UCSD-AML1 (cell line): ENCODE measurements around the gene RAB13.
"Not testable (repeated sequence)": the region's sequence is repeated elsewhere in the genome, so short reads cannot be mapped to it uniquely, and the experiment has no call there.

Experiments
- DNase-seq: peaks from one replicate; lab custom pipeline; 2025; ENCODE audit not compliant: unreplicated experiment; lab: John Stamatoyannopoulos, UW

The RAB13 gene

DNA sequence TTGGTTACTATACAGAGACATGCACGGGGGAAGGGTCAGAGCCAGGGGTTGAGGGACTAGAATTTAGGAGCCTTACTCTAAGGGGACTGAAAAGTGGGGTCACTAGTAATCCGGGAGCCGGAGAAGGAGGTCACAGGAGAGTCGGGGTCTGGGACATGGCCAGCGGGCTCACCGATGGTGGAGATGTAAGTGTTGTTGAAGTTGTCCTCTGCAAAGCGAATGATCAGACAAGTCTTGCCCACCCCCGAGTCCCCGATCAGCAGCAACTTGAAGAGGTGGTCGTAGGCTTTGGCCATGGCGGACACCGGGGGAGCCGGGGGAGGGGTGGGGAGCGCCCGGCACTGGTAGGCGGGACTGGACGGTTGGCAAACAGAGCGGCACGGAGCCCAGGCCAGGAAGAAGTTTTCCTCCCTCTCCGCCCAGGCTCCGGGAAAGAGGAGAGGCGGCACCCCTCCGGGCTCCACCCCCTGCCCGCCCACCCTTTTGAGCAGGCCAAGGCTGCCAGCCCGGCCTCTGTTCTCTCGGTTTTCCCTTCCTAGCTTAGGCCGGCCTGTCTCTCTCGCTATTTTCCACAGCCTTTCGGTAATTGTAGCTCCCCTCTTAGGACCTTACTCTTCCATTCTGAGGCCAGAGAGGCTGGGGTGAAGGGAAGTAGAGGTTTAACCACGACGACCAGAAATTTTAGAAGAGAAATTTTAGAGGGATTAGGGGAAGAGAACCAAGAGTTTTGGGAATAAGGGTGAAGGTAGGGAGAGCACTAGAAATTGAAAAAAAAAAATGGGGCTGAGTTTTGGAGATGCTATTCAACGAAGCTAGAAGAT, at the start of gene RAB13:
TSS of gene RAB13 (minus strand) at position 399 of the 821 bp plus-strand sequence. CDS start at position 296, 103 bp downstream.
- peak; percentile 79 for DNase-seq

GRCh38 chr1:154033697-154034096, 47.6 kb upstream of the RAB13 start:
- DNase-seq, result not testable (repeated sequence)

- DNase-seq, result no peak
Observed at GRCh38 chr1:154019940-154020339, 33.8 kb upstream of the RAB13 start.

- no peak for DNase-seq
Observed at GRCh38 chr1:154019269-154019668, 33.1 kb upstream of the RAB13 start.

GRCh38 chr1:154014154-154014907, 28.2 kb upstream of the RAB13 start:
- no peak for DNase-seq

DNA sequence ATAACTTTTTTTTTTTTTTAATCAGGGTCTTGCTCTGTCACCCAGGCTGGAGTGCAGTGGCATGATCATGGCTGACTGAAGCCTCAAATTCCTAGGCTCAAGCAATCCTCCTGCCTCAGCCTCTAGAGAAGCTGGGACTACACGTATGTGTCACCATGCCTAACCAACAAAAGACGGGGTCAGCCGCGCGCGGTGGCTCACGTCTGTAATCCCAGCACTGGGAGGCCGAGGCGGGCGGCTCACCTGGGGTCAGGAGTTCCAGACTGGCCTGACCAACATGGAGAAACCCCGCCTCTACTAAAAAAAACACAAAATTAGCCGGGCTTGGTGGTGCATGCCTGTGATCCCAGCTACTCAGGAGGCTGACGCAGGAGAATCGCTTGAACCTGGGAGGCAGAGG, 26.4 kb upstream of the RAB13 start:
- not testable (repeated sequence) for DNase-seq

DNA sequence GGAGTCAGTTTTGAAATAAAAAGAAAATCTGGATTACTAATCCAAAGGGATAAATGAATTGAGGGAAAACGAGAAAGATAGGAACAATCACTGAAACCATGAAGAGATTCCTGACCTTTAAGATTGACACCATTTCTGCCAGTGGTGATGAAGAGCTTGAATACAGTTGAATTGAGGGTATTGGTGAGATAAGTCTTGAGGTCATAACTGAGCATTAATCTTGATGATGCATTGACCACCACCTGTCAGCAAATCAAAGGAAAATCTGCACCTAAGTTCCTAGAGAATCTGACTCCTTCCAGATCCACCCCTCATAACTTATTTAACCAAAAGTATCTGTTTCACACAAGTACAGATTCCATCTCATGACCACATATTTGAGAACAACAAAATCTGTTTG, 26.0 kb upstream of the RAB13 start:
- no peak for DNase-seq

- no peak for DNase-seq
Observed at GRCh38 chr1:154006136-154006535, 20.0 kb upstream of the RAB13 start.

- no peak for DNase-seq
Observed at GRCh38 chr1:154000420-154000819, 14.3 kb upstream of the RAB13 start.

- DNase-seq, result not testable (repeated sequence)
Observed at GRCh38 chr1:153996882-153997281, 10.7 kb upstream of the RAB13 start.

DNA sequence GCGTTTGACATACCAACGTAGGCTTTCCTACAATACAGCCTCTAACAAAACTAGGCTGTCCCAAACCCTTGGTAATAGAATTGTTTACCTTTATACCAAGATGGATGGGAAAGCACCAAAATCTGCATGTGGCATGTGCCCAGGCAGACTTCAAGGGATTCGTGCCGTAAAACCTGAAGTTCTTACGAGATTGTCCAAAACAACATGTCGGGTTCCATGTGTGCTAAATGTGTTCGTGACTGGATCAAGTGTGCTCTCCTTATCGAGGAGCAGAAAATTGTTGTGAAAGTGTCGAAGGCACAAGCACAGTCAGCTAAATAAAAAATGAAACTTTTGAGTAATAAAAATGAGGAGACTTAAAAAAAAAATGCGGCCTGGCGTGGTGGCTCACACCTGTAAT, 9.5 kb upstream of the RAB13 start:
- DNase-seq, result no peak

DNA sequence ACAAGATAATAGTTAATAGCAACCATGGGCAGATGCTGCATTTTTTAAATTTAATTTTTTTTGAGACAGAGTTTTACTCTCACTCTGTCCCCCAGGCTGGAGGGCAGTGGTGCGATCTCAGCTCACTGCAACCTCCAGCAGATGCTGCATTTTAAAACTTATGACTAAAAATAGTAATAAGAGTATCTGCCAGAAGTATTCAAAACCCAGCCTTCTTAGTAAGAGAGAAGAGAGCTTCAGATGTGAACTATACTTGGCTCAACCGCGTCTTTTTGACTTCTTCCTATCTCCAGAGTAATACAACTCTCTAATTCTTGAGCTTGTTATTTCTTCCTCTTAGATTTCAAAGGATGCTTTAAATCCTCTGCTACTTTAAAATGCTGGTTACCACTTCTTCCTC, 9.1 kb upstream of the RAB13 start:
- DNase-seq, result no peak

GRCh38 chr1:153991806-153992205, 5.7 kb upstream of the RAB13 start:
- DNase-seq, result no peak

GRCh38 chr1:153991151-153991630, 5.1 kb upstream of the RAB13 start:
- no peak for DNase-seq

GRCh38 chr1:153990468-153991150, 4.5 kb upstream of the RAB13 start, which contains the start of gene RPS27:
TSS of gene RPS27 (plus strand) at chr1:153990762. CDS start at chr1:153990797, 35 bp downstream.
- DNase-seq, result peak; percentile 86

GRCh38 chr1:153987621-153988020, 1.5 kb upstream of the RAB13 start:
- DNase-seq, result no peak

DNA sequence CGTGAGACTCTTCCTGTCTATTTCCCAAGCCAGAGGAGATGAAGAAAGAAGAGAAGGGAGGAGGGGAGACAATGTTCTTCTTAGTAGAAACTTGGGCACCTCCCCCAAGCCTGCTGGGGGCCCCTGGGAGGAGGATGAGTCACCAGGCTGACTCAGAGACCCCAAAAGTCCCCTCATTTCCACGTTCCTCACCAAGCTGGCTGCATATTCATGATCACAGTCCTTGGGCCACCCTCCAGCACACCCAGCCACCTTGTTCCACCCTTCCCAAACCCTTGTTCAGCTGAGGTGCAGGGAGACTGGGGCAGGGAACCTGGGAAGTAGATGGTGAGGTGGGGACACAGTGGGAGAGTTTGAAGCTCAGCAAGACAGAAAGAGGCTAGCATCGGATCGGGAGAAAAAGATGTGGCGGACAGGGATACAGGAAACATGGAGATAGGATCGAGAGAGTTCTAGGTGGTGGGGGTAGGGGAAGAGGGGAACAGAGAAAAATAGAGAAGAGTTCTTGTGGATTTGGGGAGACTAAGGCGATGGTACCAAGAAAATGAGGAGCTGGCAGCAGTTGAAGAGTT, 712 bp downstream of the RAB13 start:
- DNase-seq, result no peak

DNA sequence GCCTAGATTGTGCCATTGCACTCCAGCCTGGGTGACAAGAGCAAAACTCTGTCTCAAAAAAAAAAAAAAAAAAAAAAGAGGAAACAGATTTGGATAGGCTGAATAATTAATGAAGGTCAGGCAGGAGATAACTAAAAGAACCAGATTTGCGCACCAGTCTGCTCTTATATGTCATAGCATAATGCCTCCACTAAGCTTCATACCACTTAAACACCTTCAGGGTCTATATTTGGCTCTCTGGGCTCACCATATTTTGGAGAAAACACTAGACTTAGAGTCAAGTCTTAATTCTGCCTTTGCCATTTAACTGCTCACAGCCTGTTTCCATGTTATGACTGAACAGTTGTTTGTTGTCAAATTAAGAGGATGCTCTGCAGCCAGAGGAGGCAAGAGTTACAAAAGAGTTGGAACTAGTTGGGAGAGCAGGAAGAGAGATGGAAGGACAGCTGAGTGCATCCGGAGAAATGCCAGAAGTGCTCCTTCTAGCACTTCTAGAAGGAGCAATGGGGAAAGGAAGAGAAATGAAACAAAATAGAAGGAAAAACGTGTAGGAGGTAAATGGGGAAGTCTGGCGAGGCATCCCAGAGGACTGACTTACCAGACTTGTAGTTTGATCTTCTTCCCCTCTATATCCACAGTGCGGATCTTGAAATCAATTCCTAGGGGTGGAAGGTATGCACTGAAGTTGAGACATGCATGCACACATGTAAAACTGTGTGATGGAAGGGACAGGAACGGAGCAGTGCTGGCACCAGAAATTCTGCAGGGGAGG, 1.8 kb downstream of the RAB13 start:
- DNase-seq, result no peak

- DNase-seq, result not testable (repeated sequence)
Observed at GRCh38 chr1:153981735-153982134, 4.4 kb downstream of the RAB13 start.

DNA sequence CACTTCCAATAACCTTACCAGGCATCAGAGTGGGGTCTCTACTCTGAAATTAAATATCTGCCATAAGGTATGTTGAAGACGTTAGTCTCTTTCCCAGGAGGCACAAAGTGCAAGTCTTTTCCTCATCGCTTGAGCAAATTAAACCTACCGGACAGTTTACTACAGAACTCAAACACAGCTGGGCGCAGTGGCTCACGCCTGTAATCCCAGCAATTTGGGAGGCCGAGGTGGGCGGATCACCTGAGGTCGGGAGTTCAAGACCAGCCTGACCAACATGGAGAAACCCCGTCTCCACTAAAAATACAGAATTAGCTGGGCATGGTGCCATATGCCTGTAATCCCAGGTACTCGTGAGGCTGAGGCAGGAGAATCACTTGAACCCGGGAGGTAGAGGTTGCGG, 7.0 kb downstream of the RAB13 start:
- DNase-seq, result not testable (repeated sequence)
